Eye (tissue), 1 donor: ENCODE results near the gene MITF.
"Not testable (repeated sequence)": the region's sequence is repeated elsewhere in the genome, so short reads cannot be mapped to it uniquely, and the experiment has no call there.

Source experiments
- DNase-seq: peaks from one replicate; pipeline ENCODE4 v3.0.0-alpha.2; 2015

MITF gene

GRCh38 chr3:69791919-69792399 is 52.7 kb downstream of the MITF start:
- DNase-seq = peak; percentile 55

DNA sequence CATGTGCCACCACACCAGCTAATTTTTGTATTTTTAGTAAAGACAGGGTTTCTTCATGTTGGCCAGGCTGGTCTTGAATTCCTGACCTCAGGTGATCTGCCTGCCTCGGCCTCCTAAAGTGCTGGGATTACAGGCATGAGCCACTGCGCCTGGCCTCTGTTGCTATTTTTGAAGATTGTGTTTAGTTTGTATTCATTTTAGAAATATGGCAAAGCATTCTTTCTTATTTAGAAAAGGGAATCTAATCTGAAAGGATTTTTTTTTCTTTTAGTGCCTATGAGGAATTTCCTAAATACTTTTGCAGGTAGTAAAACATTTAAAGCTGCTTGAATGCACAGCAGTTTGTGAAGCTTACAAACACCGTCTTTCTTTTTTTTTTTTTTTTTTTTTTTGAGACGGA is 56.9 kb downstream of the MITF start:
- not testable (repeated sequence) for DNase-seq

- DNase-seq = no peak
These were observed 64.5 kb downstream of the MITF start for GRCh38 chr3:69803681-69804270.

GRCh38 chr3:69805491-69805890 is 66.2 kb downstream of the MITF start:
- DNase-seq = no peak

- DNase-seq = no peak
These were observed 67.6 kb downstream of the MITF start for GRCh38 chr3:69806735-69807438.

DNA sequence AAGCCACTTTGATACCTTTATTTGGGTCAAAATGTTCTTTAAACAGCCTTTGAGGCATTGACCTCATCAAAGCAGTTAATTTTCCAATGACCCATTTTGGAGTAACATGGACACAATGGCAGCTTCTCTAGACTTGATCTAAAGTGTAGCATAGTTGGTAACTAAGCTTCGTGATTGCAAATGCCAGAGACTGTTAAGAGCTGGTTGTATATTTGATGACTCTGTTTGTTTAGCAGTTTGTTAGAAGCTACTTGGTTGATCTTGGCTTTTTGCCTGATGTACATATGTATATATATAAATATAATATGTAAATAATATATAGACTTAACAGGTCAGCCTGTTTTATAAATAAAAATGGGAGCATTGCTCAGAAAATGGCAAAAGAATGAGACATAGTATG is 68.4 kb downstream of the MITF start:
- DNase-seq = no peak

GRCh38 chr3:69809076-69809835 is 70.0 kb downstream of the MITF start:
- no peak for DNase-seq

DNA sequence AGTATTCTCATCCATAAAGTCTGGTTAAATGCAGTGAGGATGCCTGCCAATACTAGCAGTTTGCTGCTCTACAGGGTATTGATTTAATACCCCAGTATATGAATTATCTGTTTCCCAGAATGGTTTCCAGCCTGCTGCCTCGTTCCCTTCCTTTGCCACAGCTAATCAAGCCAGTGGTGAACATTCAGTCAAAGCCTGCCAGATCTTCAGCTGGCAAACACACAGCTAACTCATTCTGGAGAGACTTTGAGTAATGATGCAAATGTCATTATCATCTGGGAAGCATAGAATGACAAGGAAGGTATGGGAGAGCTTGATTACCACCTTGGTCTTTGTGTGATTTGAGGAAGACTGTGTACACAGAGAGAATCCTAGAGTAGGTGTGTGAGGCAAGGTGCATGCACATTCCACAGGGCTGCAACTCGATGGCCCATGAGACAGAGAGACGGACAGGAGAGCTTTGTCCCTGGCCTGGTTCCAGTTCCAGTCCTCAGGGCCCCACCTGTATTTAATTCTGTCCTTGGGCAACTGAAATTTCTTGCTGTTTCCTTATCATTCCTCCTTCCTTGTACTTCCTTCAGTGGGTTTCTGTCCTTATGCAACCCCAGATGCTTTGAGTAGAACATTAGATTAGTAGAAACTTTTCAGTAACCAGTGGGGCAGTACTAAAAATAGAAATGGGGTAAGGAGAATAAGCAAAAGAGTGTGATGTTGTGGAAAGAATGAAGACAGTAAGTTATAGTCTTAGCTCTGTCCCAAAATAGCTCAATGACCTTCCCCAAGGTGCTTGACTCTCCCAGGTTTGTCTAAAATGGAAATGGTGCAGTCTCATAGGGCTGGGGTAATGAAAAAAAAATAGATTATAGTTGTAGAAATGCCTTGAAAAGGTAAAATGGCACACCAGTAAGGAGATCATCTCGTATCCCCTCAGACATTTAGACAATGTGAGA is 72.5 kb downstream of the MITF start:
- DNase-seq = no peak

DNA sequence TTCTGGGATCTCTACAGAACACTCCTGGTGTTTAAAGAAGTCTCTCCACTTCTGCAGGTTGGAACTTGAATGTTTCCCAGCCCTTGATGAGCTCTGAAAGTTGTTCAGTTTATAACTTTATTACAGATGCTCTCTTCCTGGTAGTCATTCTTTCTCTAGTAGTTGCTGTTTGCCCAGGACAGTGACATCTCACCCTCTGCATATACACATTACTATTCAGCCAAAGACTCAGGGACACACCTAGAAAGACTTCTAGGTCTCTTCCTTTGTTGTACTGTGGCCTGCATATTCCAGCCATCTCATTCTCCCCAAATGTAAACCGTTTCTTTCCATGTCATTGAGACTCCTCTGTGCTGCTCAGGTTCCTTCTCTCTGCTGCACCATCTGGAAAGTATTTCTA is 76.7 kb downstream of the MITF start:
- DNase-seq = no peak

DNA sequence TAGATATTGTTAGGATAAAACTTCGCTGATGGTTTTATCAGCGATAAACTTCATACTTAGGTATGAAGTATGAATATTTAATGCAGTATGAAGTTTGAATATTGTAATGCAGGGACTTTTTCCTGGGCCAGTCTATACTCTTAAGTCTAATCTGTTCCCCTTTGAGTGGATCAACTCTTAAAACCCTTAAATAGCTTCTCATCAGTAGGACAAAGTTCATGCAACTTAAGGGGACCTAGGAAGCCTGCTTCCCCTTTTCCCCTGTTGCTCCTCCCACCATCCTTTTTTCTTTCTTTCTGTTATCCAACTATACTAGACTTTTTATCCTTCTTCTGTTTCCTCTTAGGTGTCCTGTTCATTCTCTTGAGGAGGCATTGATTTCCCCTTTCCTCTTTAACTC is 78.7 kb downstream of the MITF start:
- DNase-seq = no peak

- no peak for DNase-seq
These were observed 80.0 kb downstream of the MITF start for GRCh38 chr3:69819282-69819681.

- peak; percentile 53 for DNase-seq
These were observed 81.9 kb downstream of the MITF start for GRCh38 chr3:69821133-69821532.

DNA sequence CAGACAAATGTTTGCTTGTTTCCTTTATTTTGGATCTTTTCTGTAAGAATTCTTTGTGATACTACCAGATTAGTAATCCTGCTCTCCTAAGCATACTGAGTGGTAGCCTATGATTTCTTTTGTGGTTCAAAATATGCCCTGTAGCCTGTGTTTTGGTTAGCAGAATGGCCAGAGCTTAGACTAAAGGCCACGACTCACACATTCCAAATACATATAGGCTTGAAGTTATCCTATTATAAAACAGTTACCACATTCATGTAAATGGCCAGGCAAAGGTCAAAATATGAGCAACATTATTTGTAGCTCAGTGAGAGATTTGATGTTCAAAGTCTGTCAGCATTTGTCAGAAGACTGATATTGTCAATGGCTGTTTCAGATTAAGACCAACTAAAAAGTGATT is 84.5 kb downstream of the MITF start:
- no peak for DNase-seq

DNA sequence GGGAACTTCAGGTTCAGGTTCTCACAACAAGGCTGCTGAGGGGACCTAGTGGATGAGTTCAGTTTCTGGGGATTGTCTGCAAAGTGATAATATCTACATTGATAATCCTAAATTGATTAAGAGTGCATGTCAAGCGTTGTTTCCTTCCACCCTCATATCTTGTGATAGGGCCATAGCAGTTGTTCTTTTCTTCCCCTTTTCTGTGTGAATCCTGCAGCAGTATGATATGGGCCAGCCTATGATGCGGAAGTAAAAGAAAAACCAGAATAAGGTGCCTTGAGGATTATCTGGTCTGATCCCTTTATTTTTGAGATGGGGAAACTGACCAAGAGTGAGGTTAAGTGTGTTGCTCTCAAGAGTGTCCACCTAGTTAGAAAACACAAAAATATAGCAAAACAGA is 86.2 kb downstream of the MITF start:
- no peak for DNase-seq

DNA sequence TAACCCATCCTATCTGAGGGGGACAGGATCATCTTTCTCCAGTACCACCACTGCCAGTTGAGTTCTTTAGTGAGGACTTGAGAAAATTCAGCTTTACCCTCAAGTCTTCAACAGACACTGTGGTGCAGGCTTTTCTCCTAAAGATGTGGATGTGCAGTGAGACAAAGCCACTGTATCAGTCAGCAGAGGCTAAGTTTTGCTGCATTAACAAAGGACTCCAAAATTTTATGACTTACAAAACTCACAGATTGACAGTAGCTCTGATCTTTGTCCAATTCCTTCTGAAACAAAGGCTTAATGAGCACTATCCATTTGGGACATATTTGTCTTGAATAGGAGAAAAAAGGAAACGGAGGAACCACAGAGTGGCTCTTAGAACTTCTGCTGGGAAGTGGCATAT is 87.9 kb downstream of the MITF start:
- DNase-seq = no peak

DNA sequence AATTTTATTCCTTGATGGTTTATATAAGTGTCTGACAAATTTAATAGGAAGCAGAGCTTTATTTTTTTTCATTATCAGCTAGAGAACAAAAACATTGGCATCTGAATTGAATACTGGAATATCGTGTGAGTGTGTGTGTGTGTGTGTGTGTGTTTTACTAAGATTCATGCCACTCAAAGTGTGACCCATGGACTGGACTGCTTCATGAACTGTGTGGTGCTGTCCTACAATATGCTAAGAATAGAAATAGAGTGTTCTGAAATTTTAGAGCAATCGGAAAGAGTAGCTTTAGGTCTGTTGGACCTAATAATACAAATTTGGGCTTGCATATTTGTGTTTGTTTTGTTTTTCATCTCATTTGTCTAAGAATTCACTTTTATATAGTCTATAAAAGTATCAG is 89.6 kb downstream of the MITF start:
- DNase-seq = no peak

DNA sequence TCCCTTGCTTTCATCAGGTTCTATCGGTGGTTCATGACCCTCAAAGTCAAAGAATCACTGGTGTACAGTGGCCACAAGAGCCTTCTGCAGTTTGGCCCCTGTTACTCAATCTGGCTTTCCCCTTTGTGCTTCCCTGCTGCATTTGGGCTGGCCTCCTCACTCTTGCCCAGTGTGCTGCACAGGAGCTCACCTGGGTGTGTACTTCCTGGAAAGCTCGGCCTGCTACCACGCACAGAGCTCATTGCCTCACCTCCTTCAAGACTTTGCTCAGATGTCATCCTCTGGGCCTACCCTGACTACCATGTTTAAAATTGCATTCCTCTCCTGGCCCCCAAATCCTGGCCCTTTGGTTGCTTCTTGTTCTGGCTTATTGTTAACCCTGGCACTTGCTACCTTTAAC is 90.9 kb downstream of the MITF start:
- no peak for DNase-seq

DNA sequence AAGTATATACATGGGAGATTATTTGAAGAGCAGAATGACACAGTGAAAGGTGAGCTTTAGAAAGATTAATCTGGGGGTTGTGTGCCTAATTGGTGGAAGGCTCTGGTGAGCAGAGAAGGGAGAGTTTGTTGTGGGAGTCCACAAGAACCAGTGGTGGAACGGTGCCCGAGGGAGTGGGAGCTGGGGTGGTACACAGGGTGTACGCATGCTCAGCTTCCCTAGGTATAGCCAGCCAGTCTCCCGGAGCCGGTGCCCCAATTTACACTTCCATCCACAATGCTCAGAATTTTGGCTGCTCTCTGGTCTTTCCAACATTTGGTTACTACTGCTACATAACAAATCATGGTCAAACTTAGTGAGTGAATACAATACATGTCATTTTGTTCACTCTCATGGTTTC is 92.5 kb downstream of the MITF start:
- DNase-seq = no peak

DNA sequence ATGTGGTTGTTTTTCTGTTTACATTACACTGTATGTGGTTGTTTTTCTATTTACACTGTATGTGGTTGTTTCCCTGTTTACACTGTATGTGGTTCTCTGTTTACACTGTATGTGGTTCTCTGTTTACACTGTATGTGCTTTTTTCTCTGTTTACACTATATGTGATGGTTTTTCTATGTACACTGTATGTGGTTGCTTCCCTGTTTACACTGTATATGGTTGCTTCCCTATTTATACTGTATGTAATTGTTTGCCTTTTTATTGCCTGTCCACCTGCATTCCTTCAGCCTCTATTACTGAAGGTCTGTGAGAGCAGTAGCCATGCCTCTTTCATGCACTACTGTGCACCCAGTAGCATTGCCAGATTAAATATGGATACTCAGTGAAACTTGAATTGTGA is 94.3 kb downstream of the MITF start:
- DNase-seq = no peak

DNA sequence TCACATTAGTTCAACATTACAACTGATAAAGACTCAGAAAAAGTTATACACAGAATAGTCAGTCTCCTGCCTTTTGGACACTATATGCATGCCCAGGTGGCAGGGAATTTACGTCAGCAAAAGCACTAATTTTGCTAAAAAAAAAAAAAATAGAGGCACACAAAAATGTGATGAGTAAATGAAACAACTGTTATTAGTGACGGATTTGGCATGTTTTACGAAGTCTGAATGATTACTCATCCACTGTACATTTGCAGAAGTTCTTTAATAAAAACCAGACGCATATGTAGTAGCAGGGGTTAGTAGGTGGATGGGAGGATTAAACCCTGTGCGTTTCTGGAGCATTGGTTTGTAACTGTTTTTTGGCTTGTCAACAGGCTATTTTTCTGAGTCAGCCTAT is 99.0 kb downstream of the MITF start:
- DNase-seq = peak; percentile 34

DNA sequence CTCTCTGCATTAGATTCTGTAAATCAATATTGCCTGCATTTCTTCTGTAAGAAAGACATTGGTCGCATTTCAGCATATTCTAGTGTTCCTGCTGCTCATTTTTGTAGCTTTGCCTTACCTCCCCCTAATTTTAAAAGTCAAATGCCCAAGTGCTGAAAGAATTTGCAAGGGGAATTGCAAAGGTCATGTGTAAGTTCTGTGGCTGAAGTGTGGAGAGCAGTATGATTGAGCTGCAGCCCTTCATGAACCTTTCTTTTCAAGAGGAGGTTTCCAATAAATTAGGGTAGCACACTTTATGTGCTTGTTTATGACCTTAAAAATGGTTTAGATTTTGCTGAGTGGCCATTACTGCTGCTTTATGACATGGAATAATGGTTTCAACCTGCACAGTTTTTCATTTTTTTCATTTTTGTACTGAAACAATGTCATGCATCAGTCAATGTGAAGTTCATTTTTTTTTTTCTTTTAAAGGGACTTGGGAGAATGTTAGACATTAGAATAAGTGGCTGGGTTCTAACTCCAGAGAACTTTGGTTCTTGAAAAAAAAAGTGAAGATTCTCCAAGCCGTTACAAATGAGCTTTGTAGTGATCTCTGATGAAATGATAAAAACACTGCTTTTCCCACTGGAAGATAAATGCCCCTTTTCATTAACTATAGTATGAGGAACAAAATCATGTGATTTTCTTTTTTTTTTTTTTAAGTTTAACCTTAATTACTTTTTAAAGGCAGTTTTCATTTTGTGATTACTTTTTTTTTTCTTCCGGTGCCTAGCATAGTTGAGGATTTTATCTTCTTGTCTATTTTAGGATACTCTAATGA is 99.6 kb downstream of the MITF start:
- DNase-seq = no peak

DNA sequence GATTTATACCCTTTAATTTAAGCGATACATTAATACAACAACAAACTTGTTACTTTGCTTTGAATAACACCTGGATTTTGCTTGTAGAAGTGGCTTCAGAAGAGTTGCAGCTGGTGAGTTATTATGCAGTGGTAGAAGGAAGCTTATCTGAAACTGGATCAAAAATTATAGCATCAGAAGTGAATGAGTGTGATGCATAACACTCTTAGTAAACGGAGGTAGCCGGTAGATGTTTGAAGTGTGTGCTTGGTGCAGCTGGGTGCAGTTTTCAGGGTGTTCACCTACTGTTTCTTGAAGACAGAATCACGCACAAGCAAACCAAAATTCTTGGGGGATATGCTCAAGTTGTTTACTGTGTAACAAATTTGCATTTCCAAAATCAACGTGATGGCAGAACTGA is 103.1 kb downstream of the MITF start:
- DNase-seq = no peak
